Esophagus squamous epithelium (tissue), 5 donors: ENCODE results near the gene FAM193B. TPM values are rescaled to one million over a fixed set of nuclear protein-coding genes. Genes with fewer than 3 reads are reported as not detected.

Source experiments
- DNase-seq: peaks from one replicate; lab custom pipeline; 2025; lab: John Stamatoyannopoulos, UW
- H3K27ac ChIP-seq, 4 donors: fragments of 200-600 bp; sonication (generic); one replicate each; pipeline ENCODE4 v1.5.1; 2016 to 2019; ENCODE audit warnings: mild to moderate bottlenecking in 1 of 4
- H3K27me3 ChIP-seq, 4 donors: fragments of 200-600 bp; sonication (generic); 1 replicate in 3 of 4; 2 replicates in 1 of 4; pipeline versions ENCODE4 v1.5.1 to v1.6.0; 2017 to 2021; ENCODE audit warnings: antibody characterized with exemption in 1 of 4
- H3K36me3 ChIP-seq, 3 donors: fragments of 200-600 bp; sonication (generic); one replicate each; pipeline ENCODE4 v1.5.1; 2016 to 2019
- H3K4me1 ChIP-seq, 3 donors: fragments of 200-600 bp; sonication (generic); one replicate each; pipeline ENCODE4 v1.5.1; 2017 to 2019
- H3K4me3 ChIP-seq, 4 donors: fragments of 200-600 bp; sonication (generic); 1 replicate in 3 of 4; 2 replicates in 1 of 4; pipeline ENCODE4 v1.5.1; 2016 to 2019; ENCODE audit warnings: mild to moderate bottlenecking in 2 of 4, moderate library complexity in 1 of 4
- H3K9me3 ChIP-seq, 3 donors: fragments of 200-600 bp; sonication (generic); one replicate each; pipeline ENCODE4 v1.5.1; 2016 to 2019
- CTCF ChIP-seq, 6 experiments: fragments of 450-650 bp in 4 of 6; fragments of 200-600 bp in 2 of 6; sonication (generic) in 2 of 6; IDR thresholded peaks; one replicate each; pipeline ENCODE4 v1.5.1; 2016 to 2019; ENCODE audit warnings: antibody characterized with exemption in 6 of 6, mild to moderate bottlenecking in 4 of 6, moderate library complexity in 4 of 6
- POLR2A ChIP-seq, 4 donors: fragments of 450-650 bp; IDR thresholded peaks; one replicate each; pipeline ENCODE4 v1.6.1; 2017; ENCODE audit warnings: antibody characterized with exemption in 4 of 4, mild to moderate bottlenecking in 4 of 4, moderate library complexity in 3 of 4
- WGBS, 2 donors: methylation state at CpG; one replicate each; pipeline ENCODE4 v1.1.5; 2018; 5-methylcytosine and 5-hydroxymethylcytosine counted together
- intact Hi-C: fragments of 100-400 bp; cut with DNase I; formaldehyde crosslinking; loops from one replicate; pipeline ENCODE4 v1.15.0; 2022
- total RNA-seq, 4 donors: library from RNA; depleted of rRNA; stranded (reverse); fragments of >200 nt; gene quantifications; one replicate each; pipeline ENCODE4 v1.1.0, GENCODE V29; 2016
- donor health status: DM: yes; HTN: yes; CAD: no.

The FAM193B gene
- total RNA-seq, 4 donors from 2014 or later, result 28.5 to 52.1 (median 41.9) TPM

- Histone ChIP-seq H3K4me1 (peaks cover 46 to 83% (median 63%) of the 10 kb centered on the region in 3 donors), H3K27ac (peak overlapping the region; percentile 90 to 98 (median 94)), H3K36me3 (peaks cover 0 to 11% (median 4%) of the 10 kb centered on the region in 3 donors), H3K9me3 (no peaks in the 10 kb centered on the region), H3K4me3 (peak overlapping the region; percentile 61 to 93 (median 76)), H3K27me3 (peaks cover 0 to 8% (median 0%) of the 10 kb centered on the region in 4 donors)
- intact Hi-C loops, result loop anchor here (10.0 kb wide), 1 partner anchor 182 kb away; the partner anchor contains the start of gene MXD3
- TF ChIP-seq POLR2A (IDR thresholded peaks at IDR 0.05) (peak in 1 of 4 donors; percentile 44), CTCF (IDR thresholded peaks at IDR 0.05) (no peak)
- no peak for DNase-seq
- 0 to 7% methylated on average over 1 to 12 of the region's 29 CpGs for WGBS, 2 donors
Measured at GRCh38 chr5:177496727-177497291, 57.6 kb downstream of the FAM193B start.

- H3K4me1 ChIP-seq, result peaks cover 43 to 84% (median 59%) of the 10 kb centered on the region in 3 donors
- 34% methylated on average over 6 of the region's 12 CpGs; no CpG with 5 or more reads in 1 of the 2 donors for WGBS, 2 donors
- peaks cover 0 to 17% (median 4%) of the 10 kb centered on the region in 3 donors for H3K36me3 ChIP-seq
- no peaks in the 10 kb centered on the region for H3K9me3 ChIP-seq
- intact Hi-C loops, result loop anchor here (10.0 kb wide), 1 partner anchor 181 kb away; the partner anchor contains the start of gene MXD3
- TF ChIP-seq CTCF (IDR thresholded peaks at IDR 0.05), result peak in 4 of 6 experiments; percentile 27 to 47 (median 29)
- no peak for TF ChIP-seq POLR2A (IDR thresholded peaks at IDR 0.05)
- no peak for DNase-seq
- peak overlapping the region; percentile 90 to 98 (median 94) for H3K27ac ChIP-seq
- peak overlapping the region; percentile 61 to 93 (median 76) for H3K4me3 ChIP-seq
- H3K27me3 ChIP-seq, result peaks cover 0 to 8% (median 0%) of the 10 kb centered on the region in 4 donors
Measured at GRCh38 chr5:177496070-177496726, 58.2 kb downstream of the FAM193B start.

GRCh38 chr5:177495243-177496060 lies 58.9 kb downstream of the FAM193B start:
- peak overlapping the region; percentile 90 to 98 (median 94) for H3K27ac ChIP-seq
- peak overlapping the region; percentile 61 to 93 (median 76) for H3K4me3 ChIP-seq
- intact Hi-C loops, result loop anchor here (10.0 kb wide), 1 partner anchor 181 kb away; the partner anchor contains the start of gene MXD3
- DNase-seq, result no peak
- 33 to 72% methylated on average over 2 to 6 of the region's 14 CpGs for WGBS, 2 donors
- peaks cover 0 to 24% (median 8%) of the 10 kb centered on the region in 3 donors for H3K36me3 ChIP-seq
- H3K4me1 ChIP-seq, result peaks cover 42 to 81% (median 52%) of the 10 kb centered on the region in 3 donors
- peaks cover 0 to 8% (median 0%) of the 10 kb centered on the region in 4 donors for H3K27me3 ChIP-seq
- no peaks in the 10 kb centered on the region for H3K9me3 ChIP-seq
- TF ChIP-seq CTCF (IDR thresholded peaks at IDR 0.05), result peak in 1 of 6 experiments; percentile 2
- peak in 2 of 4 donors; percentile 27 for TF ChIP-seq POLR2A (IDR thresholded peaks at IDR 0.05)

GRCh38 chr5:177494346-177495195 lies 59.8 kb downstream of the FAM193B start:
- peaks cover 42 to 79% (median 52%) of the 10 kb centered on the region in 3 donors for H3K4me1 ChIP-seq
- H3K9me3 ChIP-seq, result no peaks in the 10 kb centered on the region
- DNase-seq, result no peak
- intact Hi-C loops, result loop anchor here (10.0 kb wide), 1 partner anchor 180 kb away; the partner anchor contains the start of gene MXD3
- H3K36me3 ChIP-seq, result peaks cover 0 to 33% (median 8%) of the 10 kb centered on the region in 3 donors
- 38% methylated on average over 4 of the region's 11 CpGs; no CpG with 5 or more reads in 1 of the 2 donors for WGBS, 2 donors
- TF ChIP-seq POLR2A (IDR thresholded peaks at IDR 0.05) (no peak), CTCF (IDR thresholded peaks at IDR 0.05) (peak in 1 of 6 experiments; percentile 18)
- peak overlapping the region in 3 of 4 donors; percentile 69 to 93 (median 84) for H3K4me3 ChIP-seq
- peak overlapping the region; percentile 75 to 98 (median 93) for H3K27ac ChIP-seq
- H3K27me3 ChIP-seq, result peaks cover 0 to 8% (median 0%) of the 10 kb centered on the region in 4 donors
